Thymus (tissue), 11 donors: ENCODE results near the gene TAS2R41. TPM values are rescaled to one million over a fixed set of nuclear protein-coding genes. Genes with fewer than 3 reads are reported as not detected.
"Not testable (repeated sequence)": the region's sequence is repeated elsewhere in the genome, so short reads cannot be mapped to it uniquely, and the experiment has no call there.

ENCODE experiments used
- DNase-seq, 9 donors: peaks; one replicate each; pipeline ENCODE4 v3.0.0-alpha.2; 2013; ENCODE audit warnings: low spot score in 9 of 9, low read depth in 6 of 9, missing footprints in 1 of 9
- H3K27ac ChIP-seq, 2 donors: one replicate each; pipeline ENCODE4 v1.5.1; 2013; ENCODE audit warnings: control low read depth in 1 of 2, low read depth in 1 of 2, low read length in 1 of 2, mild to moderate bottlenecking in 1 of 2, moderate library complexity in 1 of 2
- H3K27me3 ChIP-seq, 2 donors: one replicate each; pipeline ENCODE4 v1.5.1; 2013; ENCODE audit warnings: low read length in 1 of 2; ENCODE audit not compliant: control insufficient read depth in 2 of 2, insufficient read depth in 1 of 2
- H3K36me3 ChIP-seq, 2 donors: one replicate each; pipeline ENCODE4 v1.5.1; 2013; ENCODE audit warnings: low read length in 1 of 2, mild to moderate bottlenecking in 1 of 2, moderate library complexity in 1 of 2; ENCODE audit not compliant: control insufficient read depth in 2 of 2, insufficient read depth in 2 of 2
- H3K4me1 ChIP-seq, 2 donors: one replicate each; pipeline ENCODE4 v1.5.1; 2013; ENCODE audit warnings: low read length in 2 of 2; ENCODE audit not compliant: control insufficient read depth in 2 of 2, insufficient read depth in 2 of 2
- H3K4me3 ChIP-seq, 2 donors: one replicate each; pipeline ENCODE4 v1.5.1; 2013; ENCODE audit warnings: low read length in 2 of 2, control low read depth in 1 of 2, mild to moderate bottlenecking in 1 of 2
- H3K9me3 ChIP-seq, 2 donors: one replicate each; pipeline ENCODE4 v1.5.1; 2013; ENCODE audit warnings: low read length in 1 of 2, mild to moderate bottlenecking in 1 of 2; ENCODE audit not compliant: control insufficient read depth in 2 of 2, insufficient read depth in 1 of 2
- WGBS: extraction: QIAGEN DNeasy Blood & Tissue Kit; methylation state at CpG from one replicate; pipeline ENCODE4 v1.1.7; 2013; 5-methylcytosine and 5-hydroxymethylcytosine counted together
- polyA plus RNA-seq: library from polyadenylated mRNA; stranded (reverse); fragments of 200-250 nt; gene quantifications from one replicate; pipeline ENCODE4 v1.2.3, GENCODE V29; 2013
- total RNA-seq: library from RNA; stranded (reverse); fragments of 120-200 nt; gene quantifications from one replicate; pipeline ENCODE4 v1.2.4, GENCODE V29; 2013
- donor health status: healthy.

TAS2R41 gene
- total and polyA plus RNA-seq, 2 donors = 0.02 to 0.24 TPM

DNA sequence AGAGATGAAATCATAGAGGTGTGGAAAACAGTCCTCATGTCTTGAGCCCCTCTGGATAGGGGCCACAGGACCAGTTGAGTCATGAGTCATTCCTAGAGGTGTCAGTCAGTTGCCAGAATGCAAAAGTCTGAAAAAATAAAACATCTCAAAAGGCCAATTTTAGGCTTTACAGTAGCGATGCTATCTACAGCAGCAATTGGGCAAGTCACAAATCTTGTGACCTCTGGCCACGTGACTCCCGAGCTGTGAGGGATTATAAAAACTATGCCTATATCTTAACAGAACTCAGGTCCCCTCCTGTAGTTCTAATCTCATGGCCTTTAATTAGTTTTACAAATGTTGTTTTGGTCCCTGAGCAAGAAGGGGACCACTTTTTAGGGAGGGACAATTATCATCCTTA is 15.6 kb upstream of the TAS2R41 start:
- no peak for DNase-seq
- Histone ChIP-seq H3K36me3 (no peaks in the 10 kb centered on the region), H3K27me3 (no peaks in the 10 kb centered on the region), H3K4me1 (no peaks in the 10 kb centered on the region), H3K4me3 (no peak overlapping the region), H3K27ac (no peak overlapping the region), H3K9me3 (no peaks in the 10 kb centered on the region)
- 98% methylated on average over 3 of the region's 3 CpGs for WGBS

DNA sequence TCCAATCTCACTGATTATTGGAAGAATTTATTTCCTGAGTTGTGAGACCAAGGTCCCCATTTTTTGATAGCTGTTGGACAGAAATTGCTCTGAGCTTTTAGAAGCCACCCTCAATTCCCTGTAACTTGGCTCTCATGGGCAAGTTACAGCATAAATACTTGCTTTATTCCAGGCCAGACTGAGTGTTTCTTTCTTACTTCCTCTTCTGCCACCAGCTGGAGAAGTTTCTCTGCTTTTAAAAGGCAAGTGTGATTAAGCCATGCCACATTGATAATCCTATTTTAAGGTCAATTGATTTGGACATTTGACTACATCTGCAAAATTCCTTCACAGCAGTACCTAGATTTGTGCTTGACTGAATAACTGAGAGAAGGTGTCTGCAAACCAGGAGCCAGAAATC is 14.1 kb upstream of the TAS2R41 start:
- DNase-seq = no peak
- H3K36me3 ChIP-seq = no peaks in the 10 kb centered on the region
- H3K27me3 ChIP-seq = no peaks in the 10 kb centered on the region
- no peaks in the 10 kb centered on the region for H3K9me3 ChIP-seq
- no peak overlapping the region for H3K4me3 ChIP-seq
- no peak overlapping the region for H3K27ac ChIP-seq
- no peaks in the 10 kb centered on the region for H3K4me1 ChIP-seq

- DNase-seq = no peak
- Histone ChIP-seq H3K9me3 (no peaks in the 10 kb centered on the region), H3K4me3 (no peak overlapping the region), H3K4me1 (no peaks in the 10 kb centered on the region), H3K27me3 (no peaks in the 10 kb centered on the region), H3K27ac (no peak overlapping the region), H3K36me3 (no peaks in the 10 kb centered on the region)
- 98% methylated on average over 1 of the region's 1 CpG for WGBS
Measured at GRCh38 chr7:143463957-143464356, 13.7 kb upstream of the TAS2R41 start.

- WGBS = 99% methylated on average over 1 of the region's 1 CpG
- DNase-seq = no peak
Measured at GRCh38 chr7:143467724-143468123, 9.9 kb upstream of the TAS2R41 start.

GRCh38 chr7:143472071-143472689 is 5.5 kb upstream of the TAS2R41 start:
- H3K36me3 ChIP-seq, H3K4me3 ChIP-seq, H3K27me3 ChIP-seq, DNase-seq, H3K4me1 ChIP-seq, H3K27ac ChIP-seq: not testable (repeated sequence)
- peaks cover 0 to 12% of the 10 kb centered on the region in 2 donors for H3K9me3 ChIP-seq
- 92% methylated on average over 11 of the region's 11 CpGs for WGBS

More at GRCh38 chr7:143467724-143468123, 9.9 kb upstream of the TAS2R41 start:
- Histone ChIP-seq H3K36me3 (no peaks in the 10 kb centered on the region), H3K27ac (no peak overlapping the region), H3K27me3 (no peaks in the 10 kb centered on the region), H3K4me1 (no peaks in the 10 kb centered on the region), H3K9me3 (peaks cover 0 to 12% of the 10 kb centered on the region in 2 donors), H3K4me3 (no peak overlapping the region)

- WGBS = 98% methylated on average over 10 of the region's 10 CpGs
- DNase-seq = no peak
- no peak overlapping the region for H3K27ac ChIP-seq
Measured at GRCh38 chr7:143479055-143479766, 1.5 kb downstream of the TAS2R41 start.

GRCh38 chr7:143480501-143480900 is 2.8 kb downstream of the TAS2R41 start:
- DNase-seq = no peak
- peaks cover 0 to 4% of the 10 kb centered on the region in 2 donors for H3K4me1 ChIP-seq
- no peaks in the 10 kb centered on the region for H3K36me3 ChIP-seq
- no peak overlapping the region for H3K27ac ChIP-seq
- no peak overlapping the region for H3K4me3 ChIP-seq
- H3K27me3 ChIP-seq = no peaks in the 10 kb centered on the region
- H3K9me3 ChIP-seq = no peaks in the 10 kb centered on the region

More at GRCh38 chr7:143479055-143479766, 1.5 kb downstream of the TAS2R41 start:
- Histone ChIP-seq H3K9me3 (no peaks in the 10 kb centered on the region), H3K27me3 (no peaks in the 10 kb centered on the region), H3K4me1 (peaks cover 0 to 4% of the 10 kb centered on the region in 2 donors), H3K4me3 (no peak overlapping the region), H3K36me3 (no peaks in the 10 kb centered on the region)

- Histone ChIP-seq H3K4me3 (no peak overlapping the region), H3K4me1 (peaks cover 0 to 4% of the 10 kb centered on the region in 2 donors), H3K9me3 (no peaks in the 10 kb centered on the region), H3K36me3 (no peaks in the 10 kb centered on the region), H3K27me3 (no peaks in the 10 kb centered on the region), H3K27ac (no peak overlapping the region)
- WGBS = 93% methylated on average over 3 of the region's 3 CpGs
- no peak for DNase-seq
Measured at GRCh38 chr7:143484119-143484518, 6.4 kb downstream of the TAS2R41 start.

DNA sequence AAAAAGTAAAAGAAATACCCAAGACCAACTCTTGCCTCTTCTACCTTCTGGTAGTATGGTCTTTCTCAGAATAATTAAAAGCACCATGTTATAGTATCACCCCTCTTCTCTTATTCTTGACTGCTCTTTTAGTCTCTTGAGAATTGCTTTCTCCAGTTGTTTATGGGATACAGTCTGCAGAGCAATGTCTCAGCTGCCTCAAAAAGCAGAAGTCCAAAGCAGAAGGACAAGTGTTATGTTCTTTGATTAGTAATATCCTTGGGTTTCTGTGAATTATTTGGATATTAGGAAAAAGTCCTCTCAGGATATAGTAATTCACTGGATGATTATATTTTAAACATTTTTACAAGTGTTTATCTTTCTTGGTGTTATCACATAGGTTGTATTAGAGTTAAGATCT is 7.4 kb downstream of the TAS2R41 start:
- Histone ChIP-seq H3K36me3 (no peaks in the 10 kb centered on the region), H3K27me3 (no peaks in the 10 kb centered on the region), H3K4me3 (no peak overlapping the region), H3K27ac (no peak overlapping the region), H3K4me1 (peaks cover 0 to 4% of the 10 kb centered on the region in 2 donors), H3K9me3 (no peaks in the 10 kb centered on the region)
- no peak for DNase-seq
